ENCODE results near the gene DCBLD2. TPM values are rescaled to one million over a fixed set of nuclear protein-coding genes. Genes with fewer than 3 reads are reported as not detected.

The DCBLD2 gene
- total and polyA plus RNA-seq, 2 of the 4 experiments (the other 2 are of a cell fraction), result 121 to 196 TPM

DNA sequence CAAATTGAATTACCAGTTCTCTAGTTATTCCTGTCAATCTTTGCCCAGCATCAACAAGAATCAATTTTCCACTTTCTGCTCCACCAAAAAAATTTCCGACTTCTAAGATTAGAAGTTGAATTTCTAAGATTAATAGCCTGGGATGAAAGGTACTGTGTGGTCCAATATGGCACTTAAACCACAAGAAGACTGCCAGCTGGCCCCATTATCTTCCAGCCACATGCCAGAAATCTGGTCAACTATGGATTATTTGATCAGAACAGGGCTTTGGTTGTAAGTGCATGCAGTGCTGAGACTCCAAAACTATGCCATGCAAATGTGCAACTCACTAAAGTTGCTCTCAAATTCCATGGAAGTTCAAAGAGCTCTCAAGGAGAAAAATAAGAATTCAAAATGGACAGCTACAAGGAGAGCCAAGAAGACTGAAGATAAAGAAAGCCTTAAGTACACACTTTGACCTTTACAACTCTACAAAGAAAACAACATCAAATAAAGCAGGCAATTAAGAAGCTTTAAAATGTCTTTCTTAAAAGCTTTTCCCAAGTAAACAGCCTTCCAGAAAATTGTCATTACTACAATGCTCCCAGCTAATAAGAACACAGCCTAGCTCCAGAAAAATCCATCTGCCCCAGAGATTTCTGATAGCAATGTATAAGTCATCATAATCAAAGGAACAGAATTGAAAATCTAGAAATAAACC, 74.1 kb downstream of the DCBLD2 start:
- H3K14ac ChIP-seq (replicated peaks; ENCODE audit: low read depth, low read length), result no peak overlapping the region
- no peak overlapping the region for H2BK20ac ChIP-seq (ENCODE audit: low read depth, low read length)
- H4K8ac ChIP-seq (ENCODE audit: low read depth in 2 of 2, low read length in 2 of 2), result no peak overlapping the region
- intact Hi-C loops (cut with micrococcal nuclease) (no loop called here), in situ Hi-C loops (cut with MboI; ENCODE audit: low sequenced_read_pairs) (no loop called here), dilution Hi-C loops (cut with HindIII; ENCODE audit: low sequenced_read_pairs, unreplicated experiment) (no loop called here)
- no peak overlapping the region for H2BK15ac ChIP-seq (ENCODE audit: low read depth, low read length)
- no peak overlapping the region; the same call in 1 of the 2 replicates for H4K5ac ChIP-seq (ENCODE audit: low read depth, low read length)
- no peak overlapping the region for H3K23ac ChIP-seq (ENCODE audit: low read depth, low read length)
- no peaks in the 10 kb centered on the region; the same call in none of the 2 replicates for H3K9me1 ChIP-seq (ENCODE audit: insufficient read depth, low read length)
- H3K56ac ChIP-seq (ENCODE audit: extremely low read depth, insufficient read depth, low read length), result no peak overlapping the region
- H2AK9ac ChIP-seq (replicated peaks; ENCODE audit: low read depth, low read length, poor library complexity), result no peak overlapping the region
- no peak overlapping the region for H2AK5ac ChIP-seq (ENCODE audit: low read depth, low read length)
- CTCF ChIA-PET, result interaction anchor here (0.6 to 1.2 kb wide), 2 partner anchors 14 to 981 kb away, joined by 3 read pairs; no protein-coding TSS in a partner anchor
- H3K27ac ChIP-seq (ENCODE audit: insufficient read depth, low read length), result no peak overlapping the region
- H3K9me3 ChIP-seq (ENCODE audit: control insufficient read depth, insufficient read depth, low read length), result peaks cover 2% of the 10 kb centered on the region; the same call in 1 of the 2 replicates
- H3K18ac ChIP-seq (ENCODE audit: low read depth, low read length), result no peak overlapping the region
- no peak overlapping the region for H2AFZ ChIP-seq (replicated peaks; ENCODE audit: low read length, poor library complexity)
- H3K27me3 ChIP-seq (ENCODE audit: control insufficient read depth, insufficient read depth, low read length), result no peaks in the 10 kb centered on the region
- ATAC-seq (ENCODE audit: low read depth) (no peak), DNase-seq (no peak)
- no CpG with 5 or more reads among the region's 1 CpG for WGBS, 2 experiments (ENCODE audit: extremely low coverage in 2 of 2, insufficient read length in 1 of 2)
- no peak overlapping the region for H4K91ac ChIP-seq (ENCODE audit: insufficient read depth, low read depth, low read length)
- peaks cover 12 to 42% of the 10 kb centered on the region in 2 experiments; a peak in 3 of 4 replicates for H3K79me1 ChIP-seq (ENCODE audit: low read depth in 1 of 2, low read length in 2 of 2)
- H2BK120ac ChIP-seq (ENCODE audit: low read depth, low read length), result no peak overlapping the region
- H4K20me1 ChIP-seq (ENCODE audit: insufficient read depth, low read length), result peaks cover 3% of the 10 kb centered on the region; the same call in 1 of the 2 replicates
- H3K9ac ChIP-seq (ENCODE audit: low read depth, low read length), result no peak overlapping the region
- H3K4me3 ChIP-seq (ENCODE audit: insufficient read depth, low read depth, low read length), result no peak overlapping the region
- no peak overlapping the region for H3K4me2 ChIP-seq (ENCODE audit: low read depth, low read length)
- peaks cover 2% of the 10 kb centered on the region; the same call in 1 of the 2 replicates for H3K4me1 ChIP-seq (ENCODE audit: control insufficient read depth, insufficient read depth, low read length)
- no peak overlapping the region for H2BK5ac ChIP-seq (ENCODE audit: low read depth, low read length, poor library complexity, severe bottlenecking)
- H3K4ac ChIP-seq (ENCODE audit: low read depth, low read length), result no peak overlapping the region
- POLR2A ChIA-PET (ENCODE audit: unreplicated experiment), result no interaction called here
- BruUV-seq (replicated peaks), result no TSS peak
- no peaks in the 10 kb centered on the region; the same call in 1 of the 2 replicates for H3K36me3 ChIP-seq (ENCODE audit: control insufficient read depth, insufficient read depth, low read length)
- TF ChIP-seq MXI1 (IDR thresholded peaks at IDR 0.05; ENCODE audit: borderline replicate concordance, low read depth, low read length) (no peak), USF2 (IDR thresholded peaks at IDR 0.05; ENCODE audit: low read depth, low read length) (no peak), RAD21 (IDR thresholded peaks at IDR 0.05; ENCODE audit: low read length) (no peak), BHLHE40 (IDR thresholded peaks at IDR 0.05; ENCODE audit: low read depth, low read length) (no peak), MAZ (IDR thresholded peaks at IDR 0.05; ENCODE audit: borderline replicate concordance, low read depth, low read length) (no peak), NFE2L2 (IDR thresholded peaks at IDR 0.05; ENCODE audit: low read depth, low read length) (no peak), SMC3 (IDR thresholded peaks at IDR 0.05; ENCODE audit: low read depth, low read length) (no peak), CEBPB (IDR thresholded peaks at IDR 0.05; ENCODE audit: low read depth, low read length) (no peak), CHD1 (IDR thresholded peaks at IDR 0.05; ENCODE audit: low read depth, low read length) (no peak), RCOR1 (IDR thresholded peaks at IDR 0.05; ENCODE audit: insufficient replicate concordance, low read length) (no peak), FOS (IDR thresholded peaks at IDR 0.05; ENCODE audit: low read depth, low read length) (no peak), RFX5 (IDR thresholded peaks at IDR 0.05; ENCODE audit: low read depth, low read length) (no peak), MAFK (IDR thresholded peaks at IDR 0.05; ENCODE audit: low read depth, low read length) (no peak)
- TF ChIP-seq, protein P1, sequence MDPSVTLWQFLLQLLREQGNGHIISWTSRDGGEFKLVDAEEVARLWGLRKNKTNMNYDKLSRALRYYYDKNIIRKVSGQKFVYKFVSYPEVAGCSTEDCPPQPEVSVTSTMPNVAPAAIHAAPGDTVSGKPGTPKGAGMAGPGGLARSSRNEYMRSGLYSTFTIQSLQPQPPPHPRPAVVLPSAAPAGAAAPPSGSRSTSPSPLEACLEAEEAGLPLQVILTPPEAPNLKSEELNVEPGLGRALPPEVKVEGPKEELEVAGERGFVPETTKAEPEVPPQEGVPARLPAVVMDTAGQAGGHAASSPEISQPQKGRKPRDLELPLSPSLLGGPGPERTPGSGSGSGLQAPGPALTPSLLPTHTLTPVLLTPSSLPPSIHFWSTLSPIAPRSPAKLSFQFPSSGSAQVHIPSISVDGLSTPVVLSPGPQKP (IDR thresholded peaks at IDR 0.05; ENCODE audit: borderline replicate concordance, low read depth, low read length), result no peak
- TF ChIP-seq, protein P2, sequence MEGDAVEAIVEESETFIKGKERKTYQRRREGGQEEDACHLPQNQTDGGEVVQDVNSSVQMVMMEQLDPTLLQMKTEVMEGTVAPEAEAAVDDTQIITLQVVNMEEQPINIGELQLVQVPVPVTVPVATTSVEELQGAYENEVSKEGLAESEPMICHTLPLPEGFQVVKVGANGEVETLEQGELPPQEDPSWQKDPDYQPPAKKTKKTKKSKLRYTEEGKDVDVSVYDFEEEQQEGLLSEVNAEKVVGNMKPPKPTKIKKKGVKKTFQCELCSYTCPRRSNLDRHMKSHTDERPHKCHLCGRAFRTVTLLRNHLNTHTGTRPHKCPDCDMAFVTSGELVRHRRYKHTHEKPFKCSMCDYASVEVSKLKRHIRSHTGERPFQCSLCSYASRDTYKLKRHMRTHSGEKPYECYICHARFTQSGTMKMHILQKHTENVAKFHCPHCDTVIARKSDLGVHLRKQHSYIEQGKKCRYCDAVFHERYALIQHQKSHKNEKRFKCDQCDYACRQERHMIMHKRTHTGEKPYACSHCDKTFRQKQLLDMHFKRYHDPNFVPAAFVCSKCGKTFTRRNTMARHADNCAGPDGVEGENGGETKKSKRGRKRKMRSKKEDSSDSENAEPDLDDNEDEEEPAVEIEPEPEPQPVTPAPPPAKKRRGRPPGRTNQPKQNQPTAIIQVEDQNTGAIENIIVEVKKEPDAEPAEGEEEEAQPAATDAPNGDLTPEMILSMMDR (conservative IDR thresholded peaks at IDR 0.05; ENCODE audit: low read depth, low read length), result no peak
